Measurements from ENCODE around the gene CNTNAP1.
A peak's percentile ranks its signal among the peaks of the same experiment; 100 is the strongest.

- TF ChIP-seq CTCF (IDR thresholded peaks at IDR 0.05) (no peak), EP300 (IDR thresholded peaks at IDR 0.05) (peak in 1 of 2 donors; percentile 18), POLR2A (IDR thresholded peaks at IDR 0.05) (no peak)
These were observed 15.0 kb upstream of the CNTNAP1 start for GRCh38 chr17:42667088-42667951.
